Putamen (tissue), 1 donor: Measurements from ENCODE around the gene SEPTIN14.
"Not testable (repeated sequence)": the region's sequence is repeated elsewhere in the genome, so short reads cannot be mapped to it uniquely, and the experiment has no call there.

Experiments used
- DNase-seq: peaks from one replicate; pipeline ENCODE4 v3.0.0-alpha.2; 2016; ENCODE audit warnings: low spot score

The SEPTIN14 gene

DNA sequence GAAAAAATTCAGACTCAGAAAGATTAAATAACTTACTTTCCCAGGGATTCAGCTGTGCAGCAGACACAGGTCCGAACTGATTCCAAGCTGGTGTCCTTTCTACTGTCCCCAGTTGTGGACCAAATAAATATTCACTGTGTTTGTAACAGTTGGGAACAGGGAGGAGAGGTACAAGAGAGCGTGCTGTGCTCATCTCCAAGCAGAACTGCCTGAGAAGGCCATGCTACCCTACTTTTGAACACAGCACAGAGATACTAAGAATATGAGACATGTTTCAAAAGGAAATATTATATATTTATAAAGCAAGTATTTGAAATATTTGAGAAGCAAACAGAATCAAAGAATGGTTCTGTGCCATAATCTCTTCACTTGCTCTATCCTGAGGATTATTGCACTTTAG lies at the start of gene SEPTIN14:
SEPTIN14 (minus strand) TSS at position 101 of the 400 bp plus-strand sequence. CDS start 756 bp downstream, outside the sequence.
- not testable (repeated sequence) for DNase-seq

DNA sequence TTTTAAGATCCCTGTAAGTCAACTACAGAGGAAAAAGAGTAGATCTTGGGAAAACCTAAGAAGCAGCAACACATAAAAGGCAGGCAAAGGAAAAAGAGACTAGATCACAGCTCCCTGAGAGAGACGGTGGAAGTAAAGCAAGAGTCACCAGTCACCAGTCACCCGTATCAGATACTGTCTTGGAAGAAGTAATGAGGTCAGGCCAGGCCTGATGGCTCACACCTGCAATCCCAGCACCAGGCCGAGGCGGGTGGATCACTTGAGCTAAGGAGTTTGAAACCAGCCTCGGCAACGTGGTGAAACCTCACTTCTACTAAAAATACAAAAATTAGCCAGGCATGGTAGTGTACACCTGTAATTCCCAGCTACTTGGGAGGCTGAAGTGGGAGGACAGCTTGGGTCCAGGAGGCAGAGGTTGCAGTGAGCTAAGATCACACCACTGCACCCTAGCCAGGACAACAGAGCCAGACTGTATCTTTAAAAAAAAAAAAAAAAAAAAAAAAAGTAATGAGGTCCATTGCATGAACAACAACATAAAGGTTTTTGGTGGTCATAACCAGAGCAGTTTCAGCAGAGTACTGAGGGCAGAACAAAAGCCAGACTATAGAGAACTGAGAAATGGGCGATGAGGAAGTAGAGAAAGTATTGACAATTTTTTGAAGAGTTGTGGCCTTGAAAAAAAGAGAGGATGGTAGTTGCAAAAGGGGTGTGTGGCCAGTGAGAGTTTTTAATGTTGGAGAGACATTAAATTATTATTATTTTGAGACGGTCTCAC lies 41.6 kb upstream of the SEPTIN14 start:
- DNase-seq: no peak

DNA sequence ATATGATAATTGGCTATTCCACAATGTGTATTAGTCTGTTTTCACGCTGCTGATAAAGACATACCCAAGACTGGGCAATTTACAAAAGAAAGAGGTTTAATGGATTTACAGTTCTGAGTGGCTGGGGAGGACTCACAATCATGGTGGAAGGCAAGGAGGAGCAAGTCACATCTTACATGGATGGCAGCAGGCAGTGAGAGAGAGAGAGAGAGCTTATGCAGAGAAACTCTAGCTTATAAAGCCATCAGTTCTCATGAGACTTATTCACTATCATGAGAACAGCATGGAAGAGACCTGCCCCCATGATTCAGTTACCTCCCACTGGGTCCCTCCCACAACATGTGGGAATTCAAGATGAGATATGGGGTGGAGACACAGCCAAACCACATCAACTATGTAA lies 38.5 kb upstream of the SEPTIN14 start:
- not testable (repeated sequence) for DNase-seq

DNA sequence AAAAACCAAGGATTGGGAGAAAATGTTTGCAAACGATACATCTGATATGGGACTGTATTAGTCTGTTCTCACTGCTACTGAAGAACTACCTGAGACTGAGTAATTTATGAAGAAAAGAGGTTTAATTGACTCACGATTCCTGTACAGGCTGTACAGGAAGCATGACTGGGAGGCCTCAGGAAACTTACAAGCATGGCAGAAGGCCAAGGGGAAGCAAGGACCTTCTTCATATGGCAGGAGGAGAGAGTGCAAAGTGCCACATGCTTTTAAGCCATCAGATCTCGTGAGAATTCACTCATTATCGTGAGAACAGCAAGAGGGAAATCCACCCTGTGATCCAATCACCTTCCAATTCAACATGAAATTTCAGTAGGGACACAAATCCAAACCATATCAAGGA lies 35.7 kb upstream of the SEPTIN14 start:
- no peak for DNase-seq

DNA sequence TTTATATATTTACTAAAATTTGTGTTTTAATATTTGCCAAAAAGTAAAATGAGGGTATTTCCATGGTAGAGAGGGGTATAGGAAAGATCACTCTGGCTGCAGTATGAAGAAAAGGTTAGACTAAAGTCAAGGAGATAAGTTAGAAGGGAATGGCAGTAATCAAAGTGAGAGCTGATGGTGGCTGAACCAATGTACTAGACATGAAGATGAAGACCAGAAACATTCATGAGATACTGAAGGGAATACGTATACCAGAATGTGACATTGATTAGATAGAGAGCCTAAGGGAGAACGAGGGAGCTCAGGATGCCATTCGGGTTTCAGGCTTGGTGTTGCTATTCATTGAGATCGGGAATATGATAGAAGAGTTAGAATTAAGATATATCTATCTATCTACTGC lies 32.5 kb upstream of the SEPTIN14 start:
- DNase-seq: no peak

DNA sequence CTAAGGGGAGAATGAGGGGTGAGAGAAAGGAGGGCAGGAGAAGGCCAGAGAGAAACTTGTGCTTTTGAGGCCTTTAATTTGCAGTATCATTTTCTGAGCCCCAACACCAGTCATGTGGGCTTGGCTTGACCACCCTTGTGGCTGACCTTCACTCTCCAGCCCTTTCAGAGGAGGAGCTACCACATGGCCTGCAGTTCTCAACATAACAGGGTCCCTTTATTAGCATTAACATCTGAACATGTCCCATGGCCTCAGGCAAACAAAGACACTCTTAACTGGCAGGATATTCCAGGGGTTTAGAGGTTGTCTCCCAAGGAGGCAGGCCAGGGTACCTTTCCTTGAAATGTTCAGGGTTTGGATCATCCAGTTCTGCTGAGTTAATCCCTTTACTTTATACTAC lies 31.4 kb upstream of the SEPTIN14 start:
- DNase-seq: no peak

DNA sequence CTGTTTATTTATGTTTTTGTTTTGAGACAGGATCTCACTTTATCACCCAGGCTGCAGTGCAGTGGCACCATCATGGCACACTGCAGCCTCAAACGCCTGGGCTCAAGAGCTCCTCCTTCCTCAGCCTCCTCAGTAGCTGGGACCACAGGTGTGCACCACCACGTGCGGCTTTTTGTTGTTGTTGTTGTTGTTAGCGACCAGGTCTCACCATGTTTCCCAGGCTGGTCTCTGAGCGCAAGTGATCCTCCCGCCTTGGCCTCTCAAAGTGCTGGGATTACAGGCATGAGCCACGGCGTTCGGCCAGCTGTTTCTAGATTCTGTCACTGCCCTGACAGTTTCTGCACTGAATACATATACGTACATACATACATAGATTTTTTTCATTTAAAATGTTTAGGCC lies 25.8 kb upstream of the SEPTIN14 start:
- not testable (repeated sequence) for DNase-seq

DNA sequence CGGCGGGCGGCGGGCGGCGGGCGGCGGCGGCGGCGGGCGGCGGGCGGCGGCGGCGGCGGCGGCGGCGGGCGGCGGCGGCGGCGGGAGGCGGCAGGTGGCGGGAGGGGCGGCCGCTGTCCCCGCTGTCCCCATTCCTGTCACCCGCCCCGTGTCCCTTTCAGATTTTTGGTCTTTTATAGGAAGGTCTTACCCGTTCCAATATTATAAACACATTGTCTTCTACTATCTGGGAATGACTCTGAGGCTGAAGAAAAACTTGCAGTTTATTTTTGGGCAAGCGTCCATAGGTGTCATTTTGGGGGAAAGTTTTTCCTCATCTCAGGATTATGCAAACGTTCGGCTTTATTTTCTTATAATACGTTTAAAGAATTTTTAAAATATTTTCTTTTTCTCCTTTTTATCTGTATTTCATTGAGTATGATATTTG lies 25.3 kb upstream of the SEPTIN14 start:
- DNase-seq: no peak

DNA sequence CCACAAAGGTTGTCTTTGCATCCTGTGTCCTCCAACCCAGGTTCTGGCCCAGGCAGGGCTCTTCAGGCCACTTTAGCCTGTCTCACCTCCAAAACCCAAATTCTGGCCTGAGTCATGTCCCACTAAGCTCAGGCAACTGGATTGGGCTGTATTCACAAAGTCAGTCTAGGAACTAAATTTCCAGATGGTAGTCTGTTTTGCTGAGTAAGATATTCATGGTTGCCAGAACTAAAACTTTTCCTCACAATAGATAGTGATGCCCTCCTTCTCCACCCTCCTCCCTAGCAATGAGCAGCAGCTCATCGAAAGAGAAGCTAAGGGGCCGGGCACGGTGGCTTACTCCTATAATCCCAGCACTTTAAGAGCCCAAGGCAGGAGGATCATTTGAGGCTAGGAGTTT lies 21.8 kb upstream of the SEPTIN14 start:
- DNase-seq: no peak

DNA sequence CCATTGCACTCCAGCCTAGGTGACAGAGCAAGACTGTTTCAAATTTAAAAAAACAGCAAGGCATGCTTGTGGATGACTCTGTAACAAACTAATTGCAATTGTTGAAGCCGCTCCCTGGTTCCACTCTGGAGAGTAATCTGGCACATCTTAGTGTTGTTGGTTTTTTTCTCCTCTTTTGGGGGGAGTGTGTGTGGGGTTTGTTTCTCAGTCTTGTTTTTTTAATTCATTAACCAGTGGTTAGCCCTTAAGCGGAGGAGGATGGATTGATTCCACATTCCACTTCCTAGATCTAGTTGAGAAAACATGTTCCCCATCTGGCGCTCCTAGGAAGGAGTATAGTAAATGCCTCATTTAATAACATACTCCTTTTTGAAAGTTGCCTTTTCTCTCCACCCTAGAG lies 16.1 kb upstream of the SEPTIN14 start:
- no peak for DNase-seq

DNA sequence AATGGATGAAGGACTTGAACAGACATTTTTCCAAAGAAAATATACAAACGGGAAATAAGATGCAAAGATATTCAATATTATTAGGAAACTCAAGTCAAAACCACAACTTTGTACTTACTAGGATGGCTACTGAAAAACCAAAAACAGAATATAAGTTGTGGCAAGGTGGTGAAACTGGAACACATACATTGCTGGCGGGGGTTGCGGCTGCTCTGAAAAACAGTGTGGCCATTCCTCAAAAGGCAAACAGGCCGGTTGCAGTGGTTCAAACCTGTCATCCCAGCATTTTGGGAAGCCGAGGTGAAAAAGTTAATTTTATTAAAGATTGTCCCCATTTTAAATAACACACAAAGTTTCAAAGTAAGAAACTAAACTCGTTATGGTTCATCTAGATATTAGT lies 14.8 kb upstream of the SEPTIN14 start:
- no peak for DNase-seq

DNA sequence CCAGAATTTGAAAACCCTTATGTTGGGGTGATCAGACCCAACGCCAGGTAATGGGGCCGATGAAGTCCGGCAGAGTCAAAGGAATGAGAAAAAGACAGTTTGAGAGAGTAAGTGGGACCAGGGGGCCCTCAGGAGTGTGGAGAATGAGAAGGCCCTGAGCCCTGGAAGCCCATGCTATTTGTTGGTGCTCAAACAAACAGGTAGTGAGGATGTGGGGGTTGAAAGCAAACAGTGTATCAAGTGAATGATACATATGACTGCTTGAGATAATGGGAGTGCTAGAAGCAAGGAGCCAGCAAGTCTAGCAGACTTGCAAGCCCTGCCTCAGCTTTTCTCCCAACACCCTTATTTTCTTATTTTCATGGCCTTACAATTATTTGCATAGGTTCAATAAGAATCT lies 11.2 kb upstream of the SEPTIN14 start:
- no peak for DNase-seq

DNA sequence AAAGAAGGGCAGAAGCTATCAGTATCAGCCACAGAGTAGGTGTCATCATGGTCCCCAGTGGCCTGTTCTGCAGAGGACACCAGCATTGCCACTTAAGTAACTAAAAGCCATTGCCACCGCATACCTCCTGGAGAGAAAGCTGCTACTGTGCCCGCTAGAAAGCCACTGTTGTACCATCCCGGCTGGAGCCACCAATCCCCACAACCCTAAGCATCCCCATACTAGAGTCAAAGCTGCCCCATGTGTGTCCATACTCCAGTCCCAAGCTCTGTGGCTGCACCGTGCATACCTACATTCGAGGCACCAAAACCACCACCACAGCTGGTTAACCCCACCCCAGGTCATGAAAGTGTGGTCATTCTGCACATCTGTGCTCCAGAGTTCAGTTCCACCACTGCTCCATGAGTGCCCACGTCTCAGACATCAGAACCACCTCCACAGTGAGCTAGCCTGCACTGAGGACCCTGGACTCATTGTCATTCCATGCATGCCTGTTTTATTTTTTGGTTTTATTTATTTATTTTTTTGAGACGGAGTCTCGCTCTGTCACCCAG lies 9.5 kb upstream of the SEPTIN14 start:
- DNase-seq: no peak

DNA sequence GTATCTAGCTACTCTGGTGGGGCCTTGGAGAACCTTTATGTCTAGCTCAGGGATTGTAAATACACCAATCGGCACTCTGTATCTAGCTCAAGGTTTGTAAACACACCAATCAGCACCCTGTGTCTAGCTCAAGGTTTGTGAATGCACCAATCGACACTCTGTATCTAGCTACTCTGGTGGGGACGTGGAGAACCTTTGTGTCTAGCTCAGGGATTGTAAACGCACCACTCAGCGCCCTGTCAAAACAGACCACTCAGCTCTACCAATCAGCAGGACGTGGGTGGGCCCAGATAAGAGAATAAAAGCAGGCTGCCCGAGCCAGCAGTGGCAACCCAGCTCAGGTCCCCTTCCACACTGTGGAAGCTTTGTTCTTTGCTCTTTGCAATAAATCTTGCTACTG lies 6.4 kb upstream of the SEPTIN14 start:
- not testable (repeated sequence) for DNase-seq

DNA sequence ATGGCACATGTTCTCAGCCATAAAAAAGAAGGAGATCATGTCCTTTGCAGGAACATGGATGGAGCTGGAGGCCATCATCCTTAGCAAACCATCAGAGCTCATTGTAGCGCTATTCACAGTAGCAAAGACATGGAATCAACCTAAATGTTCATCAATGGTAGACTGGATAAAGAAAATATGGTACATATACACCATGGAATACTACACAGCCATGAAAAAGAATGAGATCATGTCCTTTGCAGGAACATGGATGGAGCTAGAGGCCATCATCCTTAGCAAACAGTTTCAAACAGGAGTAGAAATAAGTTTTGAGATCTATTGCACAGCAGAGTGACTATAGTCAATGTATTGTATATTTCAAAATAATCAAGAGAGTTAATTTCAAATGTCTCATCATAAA lies 17.4 kb downstream of the SEPTIN14 start:
- DNase-seq: not testable (repeated sequence)

DNA sequence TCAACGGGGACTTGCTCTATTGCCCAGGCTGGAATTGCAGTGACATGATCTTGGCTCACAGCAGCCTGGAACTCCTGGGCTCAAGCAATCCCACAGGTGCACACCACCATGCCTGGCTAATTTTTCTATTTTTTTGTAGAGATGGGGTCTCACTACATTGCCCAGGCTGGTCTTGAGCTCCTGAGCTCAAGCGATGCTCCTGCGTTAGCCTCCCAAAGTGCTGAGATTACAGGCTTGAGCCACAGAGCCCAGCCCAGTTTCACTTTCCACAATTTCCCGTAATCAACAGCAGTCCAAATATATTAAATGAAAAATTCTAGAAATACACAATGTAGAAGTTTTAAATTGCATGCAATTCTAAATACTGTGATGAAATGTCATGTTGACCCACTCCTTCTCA lies 24.0 kb downstream of the SEPTIN14 start:
- no peak for DNase-seq

DNA sequence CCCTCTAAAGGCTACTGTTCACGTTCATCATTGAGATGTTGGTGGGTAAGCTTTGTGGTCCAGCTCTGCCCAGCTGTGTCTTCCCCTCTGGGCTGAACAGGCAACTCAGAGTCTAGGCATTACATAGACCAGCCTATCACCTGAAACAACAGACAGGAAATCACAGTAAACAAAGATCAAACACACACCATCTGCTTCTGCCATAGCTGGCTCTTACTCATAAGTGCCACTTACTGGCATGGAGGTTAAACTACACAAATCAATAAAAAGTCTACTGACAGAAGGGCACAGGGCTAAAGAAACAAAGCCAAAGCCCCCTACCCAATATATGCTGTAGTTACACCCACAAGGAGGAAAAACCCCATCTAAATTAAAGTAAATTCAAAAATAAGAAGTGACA lies 35.0 kb downstream of the SEPTIN14 start:
- DNase-seq: no peak

DNA sequence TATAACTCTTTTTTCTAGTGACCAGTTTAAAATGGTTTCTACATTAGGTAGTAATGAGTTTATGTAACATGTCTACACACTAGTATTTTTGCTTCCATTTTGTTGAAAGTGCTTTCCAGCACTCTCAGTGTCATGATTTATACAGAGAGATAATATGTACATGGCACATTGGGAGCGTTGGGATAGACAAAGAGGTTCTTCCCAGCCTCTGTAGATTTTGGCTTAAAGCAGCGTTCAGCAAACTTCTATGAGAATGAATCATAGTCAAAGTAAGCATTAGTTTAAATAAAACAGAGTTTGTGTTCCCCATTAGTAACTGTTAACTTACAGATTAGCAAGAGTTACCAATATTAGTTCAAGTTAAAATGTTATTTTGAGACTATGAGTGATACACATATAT lies 43.9 kb downstream of the SEPTIN14 start:
- DNase-seq: no peak

DNA sequence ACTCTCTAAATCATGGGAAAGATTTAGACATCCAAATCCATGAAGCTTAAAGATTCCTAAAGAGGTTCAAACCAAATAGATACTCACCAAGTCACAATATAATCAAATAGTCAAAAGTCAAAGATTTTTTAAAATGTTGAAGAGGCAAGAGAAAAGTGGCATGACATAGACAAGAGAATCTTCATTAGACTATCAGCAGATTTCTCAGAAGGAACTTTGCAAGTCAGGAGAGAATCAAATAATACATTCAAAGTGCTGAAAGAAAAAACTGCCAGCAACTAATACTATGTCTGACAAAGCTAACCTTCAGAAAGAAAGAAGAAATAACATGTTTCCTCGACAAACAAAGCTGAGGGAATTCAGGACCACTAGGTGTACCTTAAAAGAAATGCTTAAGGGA lies 65.3 kb downstream of the SEPTIN14 start:
- DNase-seq: not testable (repeated sequence)

DNA sequence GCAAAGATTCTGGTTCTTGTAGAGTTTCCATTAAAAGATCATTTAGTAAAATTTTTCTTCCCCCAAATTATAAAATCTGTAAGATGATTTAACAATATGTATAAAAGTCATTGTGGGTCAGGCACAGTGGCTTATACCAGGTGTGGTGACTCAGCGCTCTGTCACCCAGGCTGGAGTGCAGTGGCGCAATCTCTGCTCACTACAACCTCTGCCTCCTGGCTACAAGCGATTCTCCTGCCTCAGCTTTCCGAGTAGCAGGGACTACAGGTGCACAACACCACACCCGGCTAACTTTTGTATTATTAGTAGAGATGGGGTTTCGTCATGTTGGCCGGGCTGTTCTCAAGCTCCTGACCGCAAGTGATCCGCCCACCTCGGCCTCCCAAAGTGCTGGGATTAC lies 68.0 kb downstream of the SEPTIN14 start:
- no peak for DNase-seq

DNA sequence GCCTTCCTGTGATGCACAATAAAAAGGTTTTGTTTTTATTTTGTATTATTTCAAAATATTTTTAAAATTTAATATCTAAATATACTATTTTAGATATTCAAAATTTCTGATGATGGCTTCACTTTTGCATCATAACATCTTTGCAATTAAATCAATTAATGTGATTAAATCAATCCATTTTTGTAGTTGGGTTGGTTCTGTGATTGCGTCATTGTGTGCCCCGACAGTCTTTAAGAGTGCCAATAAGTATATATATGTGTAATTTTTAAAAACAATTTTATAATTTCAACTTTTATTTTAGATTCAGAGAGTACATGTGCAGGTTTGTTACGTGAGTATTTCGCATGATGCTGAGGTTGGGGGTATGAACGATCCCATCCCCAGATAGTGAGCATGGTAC lies 70.5 kb downstream of the SEPTIN14 start:
- DNase-seq: no peak

DNA sequence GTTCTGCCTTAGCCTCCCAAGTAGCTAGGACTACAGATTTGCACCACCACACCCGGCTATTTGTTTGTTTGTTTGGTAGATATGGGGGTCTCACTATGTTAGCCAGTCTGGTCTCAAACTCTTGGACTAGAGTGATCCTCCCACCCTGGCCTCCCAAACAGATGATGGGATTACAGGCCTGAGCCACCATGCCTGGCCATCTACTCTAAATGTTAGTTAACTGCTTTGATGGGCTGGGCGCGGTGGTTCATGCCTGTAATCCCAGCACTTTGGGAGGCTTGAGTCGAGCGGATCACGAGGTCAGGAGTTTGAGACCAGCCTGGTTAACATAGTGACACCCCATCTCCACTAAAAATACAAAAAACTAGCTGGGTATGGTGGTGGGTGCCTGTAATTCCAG lies 74.8 kb downstream of the SEPTIN14 start:
- no peak for DNase-seq

DNA sequence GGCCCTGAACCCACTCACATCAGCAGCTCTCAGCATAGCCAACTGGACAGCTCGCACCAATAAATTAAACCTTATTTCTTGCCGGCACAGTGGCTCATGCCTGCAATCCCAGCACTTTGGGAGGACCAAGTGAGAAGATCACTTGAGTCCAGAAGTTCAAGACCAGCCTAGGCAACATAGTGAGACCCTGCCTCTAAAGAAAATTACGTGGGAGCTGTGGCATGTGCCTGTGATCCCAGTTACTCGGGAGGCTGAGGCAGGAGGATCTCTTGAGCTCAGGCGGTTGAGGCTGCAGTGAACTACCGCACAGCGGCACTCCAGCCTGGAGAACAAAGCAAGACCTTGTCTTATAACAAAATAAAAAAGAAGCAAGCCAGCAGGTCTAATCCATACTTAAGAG lies 75.7 kb downstream of the SEPTIN14 start:
- DNase-seq: no peak

DNA sequence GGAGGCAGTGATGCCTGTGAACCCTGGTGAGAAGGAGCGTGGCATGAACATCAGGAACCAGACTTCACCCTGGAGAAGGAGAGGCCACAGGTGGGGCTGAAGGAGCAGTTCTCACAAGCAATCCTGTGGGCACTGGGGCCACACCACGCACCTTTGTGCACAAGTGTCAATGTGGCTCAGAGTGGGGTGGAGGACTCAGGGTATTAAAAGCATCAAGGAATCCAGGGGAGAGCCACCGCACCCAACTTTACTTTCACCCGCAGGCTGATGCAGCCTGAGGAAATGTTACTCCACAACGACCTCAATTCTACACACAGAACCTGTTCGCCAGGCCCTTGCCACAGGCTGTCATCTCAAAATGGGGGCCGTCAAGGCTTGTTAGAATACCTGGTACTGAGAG lies 77.1 kb downstream of the SEPTIN14 start:
- DNase-seq: not testable (repeated sequence)
